Stimulated activated CD4-positive, alpha-beta T cell treated with anti-CD3 and anti-CD28 coated beads, Interleukin-1b, Interleukin-23, amount 100 ng/mL, for 24 hours (primary cell): Measurements from ENCODE around the gene FOXI1.

Experiments
- DNase-seq, 4 experiments: peaks; one replicate each; pipeline ENCODE4 v3.0.0-alpha.2; 2020; ENCODE audit warnings: low read depth in 4 of 4, low spot score in 1 of 4

Gene FOXI1

DNA sequence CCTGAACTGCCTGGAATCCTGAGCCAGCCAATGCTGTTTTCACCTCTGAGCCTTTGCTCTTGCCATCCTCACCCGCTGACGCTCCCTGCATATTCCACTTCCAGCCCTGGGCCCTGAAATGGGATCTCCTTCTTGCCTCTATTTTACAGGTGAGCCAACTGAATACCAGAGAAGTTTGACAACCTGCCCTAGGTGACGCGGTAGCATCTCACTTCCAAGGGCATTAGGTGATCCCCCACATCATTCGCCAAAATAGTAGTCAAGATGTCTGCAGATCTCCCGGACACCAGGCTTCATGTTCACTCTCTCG, 43.5 kb downstream of the FOXI1 start:
- DNase-seq: no peak

GRCh38 chr5:170150713-170151096, 45.0 kb downstream of the FOXI1 start:
- no peak for DNase-seq

GRCh38 chr5:170151097-170151831, 45.6 kb downstream of the FOXI1 start:
- DNase-seq: no peak

DNA sequence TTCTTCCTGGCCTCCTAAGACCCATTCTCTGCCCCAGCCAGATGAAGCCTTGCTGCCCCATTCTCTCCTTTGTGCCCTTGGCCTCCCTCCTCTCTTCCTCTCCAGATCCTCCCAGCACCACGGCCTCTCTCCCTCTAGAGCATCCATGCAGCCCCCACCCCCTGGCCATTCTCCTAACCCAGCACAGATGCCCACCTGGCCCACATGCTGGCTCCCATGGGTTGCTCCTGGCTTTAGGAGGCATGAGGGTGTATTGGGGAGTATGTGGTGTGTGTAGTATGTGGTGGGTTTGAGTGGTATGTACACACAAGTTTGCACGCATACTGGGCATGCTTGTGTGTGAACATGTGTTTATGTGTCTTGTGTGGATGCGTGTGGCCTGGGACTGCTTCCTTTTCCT, 47.1 kb downstream of the FOXI1 start:
- no peak for DNase-seq

DNA sequence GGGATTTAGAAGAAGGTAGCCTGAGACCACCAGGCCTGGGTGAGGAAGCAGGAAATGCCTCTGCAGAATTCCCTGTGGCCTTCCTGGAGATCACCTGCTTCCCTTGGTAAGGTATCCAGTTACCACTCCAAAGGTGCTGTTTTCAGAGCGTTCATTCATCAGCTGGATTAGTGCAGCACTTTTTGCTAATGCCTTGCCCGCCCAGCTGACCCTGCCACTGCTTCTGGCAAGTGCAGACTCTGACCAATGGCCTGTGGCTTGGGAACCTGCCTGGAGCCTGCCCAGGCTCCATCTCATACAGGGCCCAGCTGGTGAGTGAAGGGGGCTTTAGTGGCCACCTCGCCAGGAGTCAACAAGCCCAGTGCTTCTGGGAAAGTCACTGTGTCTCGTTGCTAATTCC, 48.6 kb downstream of the FOXI1 start:
- no peak for DNase-seq

DNA sequence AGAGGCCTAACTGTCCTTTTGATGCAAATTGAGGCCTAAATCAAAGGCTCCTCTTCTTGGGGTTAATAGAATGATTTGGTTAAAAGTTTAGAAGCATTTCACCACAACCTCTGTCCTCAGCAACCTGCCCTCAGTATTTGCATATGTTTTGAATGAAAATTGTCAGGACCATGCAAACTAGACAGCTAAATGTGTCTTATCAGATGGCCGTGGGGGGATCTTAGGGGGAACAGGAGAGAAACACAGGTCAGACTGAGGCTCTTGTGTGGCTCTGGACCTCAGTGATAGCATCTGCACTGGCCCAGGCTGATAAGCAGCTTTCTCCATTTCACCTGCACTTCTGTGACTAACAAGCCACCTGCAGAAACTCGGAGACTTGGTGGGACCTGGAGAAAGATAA, 49.0 kb downstream of the FOXI1 start:
- DNase-seq: no peak

- DNase-seq: no peak
These were observed 50.1 kb downstream of the FOXI1 start for GRCh38 chr5:170155771-170156170.

GRCh38 chr5:170159101-170159698, 53.5 kb downstream of the FOXI1 start:
- DNase-seq: no peak
